ENCODE measurements around the gene CACNA2D3.

DNA sequence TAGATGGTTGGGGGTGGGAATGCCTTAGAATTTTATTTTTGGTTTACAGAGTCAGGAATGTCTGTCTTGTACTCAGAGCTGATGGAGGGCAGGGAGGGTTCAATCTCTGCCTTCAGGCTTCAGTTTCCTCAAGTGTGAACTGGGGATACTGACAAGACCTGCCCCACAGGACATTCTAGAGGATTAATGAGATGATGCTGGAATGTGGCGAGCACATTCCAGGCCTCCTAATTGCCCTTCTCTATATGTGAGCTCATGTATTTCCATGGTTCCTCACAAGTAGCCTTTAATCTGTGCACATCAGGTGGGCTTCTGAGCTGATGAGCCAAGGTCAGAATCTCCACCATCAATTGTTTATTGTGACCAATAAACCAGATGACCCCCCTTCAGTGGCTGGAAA lies 90.4 kb downstream of the CACNA2D3 start:
- TF ChIP-seq, protein P1, sequence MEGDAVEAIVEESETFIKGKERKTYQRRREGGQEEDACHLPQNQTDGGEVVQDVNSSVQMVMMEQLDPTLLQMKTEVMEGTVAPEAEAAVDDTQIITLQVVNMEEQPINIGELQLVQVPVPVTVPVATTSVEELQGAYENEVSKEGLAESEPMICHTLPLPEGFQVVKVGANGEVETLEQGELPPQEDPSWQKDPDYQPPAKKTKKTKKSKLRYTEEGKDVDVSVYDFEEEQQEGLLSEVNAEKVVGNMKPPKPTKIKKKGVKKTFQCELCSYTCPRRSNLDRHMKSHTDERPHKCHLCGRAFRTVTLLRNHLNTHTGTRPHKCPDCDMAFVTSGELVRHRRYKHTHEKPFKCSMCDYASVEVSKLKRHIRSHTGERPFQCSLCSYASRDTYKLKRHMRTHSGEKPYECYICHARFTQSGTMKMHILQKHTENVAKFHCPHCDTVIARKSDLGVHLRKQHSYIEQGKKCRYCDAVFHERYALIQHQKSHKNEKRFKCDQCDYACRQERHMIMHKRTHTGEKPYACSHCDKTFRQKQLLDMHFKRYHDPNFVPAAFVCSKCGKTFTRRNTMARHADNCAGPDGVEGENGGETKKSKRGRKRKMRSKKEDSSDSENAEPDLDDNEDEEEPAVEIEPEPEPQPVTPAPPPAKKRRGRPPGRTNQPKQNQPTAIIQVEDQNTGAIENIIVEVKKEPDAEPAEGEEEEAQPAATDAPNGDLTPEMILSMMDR (conservative IDR thresholded peaks at IDR 0.05 in 1 of 2, IDR thresholded peaks at IDR 0.05 in 1 of 2; ENCODE audit: extremely low read depth in 1 of 2, insufficient read depth in 1 of 2, low read depth in 1 of 2, low read length in 2 of 2): no peak
- no peak for TF ChIP-seq EZH2 (IDR thresholded peaks at IDR 0.05; ENCODE audit: borderline replicate concordance, low read length)
